Keratinocyte (primary cell): ENCODE data around the gene SLC7A6. TPM values are rescaled to one million over a fixed set of nuclear protein-coding genes. Genes with fewer than 3 reads are reported as not detected.

Experiments used
- DNase-seq: peaks from one replicate; pipeline ENCODE4 v3.0.0-alpha.2; 2011; ENCODE audit warnings: low read depth, missing footprints, low spot score
- FAIRE-seq: peaks from 2 replicates; lab custom pipeline; 2011; peaks lifted over from hg19 to GRCh38; lab: Jason Lieb, UNC
- H2AFZ ChIP-seq: 2 replicates; pipeline ENCODE4 v1.6.0; 2012; ENCODE audit warnings: low read length, control low read depth, inconsistent platforms; ENCODE audit not compliant: control insufficient read depth
- H3K27ac ChIP-seq: 2 replicates; pipeline ENCODE4 v1.5.1; 2011; ENCODE audit warnings: low read length; ENCODE audit not compliant: control insufficient read depth, insufficient read depth
- H3K27me3 ChIP-seq: 3 replicates; pipeline ENCODE4 v1.6.0; 2011; ENCODE audit warnings: low read length; ENCODE audit not compliant: control insufficient read depth, insufficient read depth; ENCODE audit errors: extremely low read depth
- H3K36me3 ChIP-seq, 2 experiments: 2 replicates in 1 of 2; 3 replicates in 1 of 2; pipeline ENCODE4 v1.5.1; 2011; ENCODE audit warnings: low read length in 2 of 2, mild to moderate bottlenecking in 1 of 2; ENCODE audit not compliant: control insufficient read depth in 2 of 2, insufficient read depth in 2 of 2; ENCODE audit errors: extremely low read depth in 1 of 2
- H3K4me1 ChIP-seq: 3 replicates; pipeline ENCODE4 v1.5.1; 2011; ENCODE audit warnings: low read length; ENCODE audit not compliant: control insufficient read depth, insufficient read depth; ENCODE audit errors: extremely low read depth
- H3K4me2 ChIP-seq: 3 replicates; pipeline ENCODE4 v1.6.0; 2011; ENCODE audit warnings: low read depth, low read length; ENCODE audit not compliant: control insufficient read depth, insufficient read depth; ENCODE audit errors: extremely low read depth
- H3K4me3 ChIP-seq, 3 experiments: fragments of 200-600 bp in 1 of 3; sonication (generic) in 1 of 3; 2 replicates in 2 of 3; 3 replicates in 1 of 3; pipeline ENCODE4 v1.5.1; 2011 to 2016; ENCODE audit warnings: low read length in 3 of 3, mild to moderate bottlenecking in 3 of 3, control low read depth in 2 of 3, inconsistent platforms in 1 of 3, low read depth in 1 of 3, mixed read lengths in 1 of 3, mixed run types in 1 of 3, moderate library complexity in 1 of 3; ENCODE audit not compliant: control insufficient read depth in 2 of 3, insufficient read depth in 2 of 3; ENCODE audit errors: extremely low read depth in 1 of 3
- H3K79me2 ChIP-seq: 2 replicates; pipeline ENCODE4 v1.6.0; 2012; ENCODE audit warnings: low read length; ENCODE audit not compliant: control insufficient read depth, insufficient read depth
- H3K9ac ChIP-seq: 3 replicates; pipeline ENCODE4 v1.6.0; 2011; ENCODE audit warnings: low read length; ENCODE audit not compliant: control insufficient read depth, insufficient read depth; ENCODE audit errors: extremely low read depth
- H3K9me1 ChIP-seq: 3 replicates; pipeline ENCODE4 v1.6.0; 2011; ENCODE audit warnings: low read length; ENCODE audit not compliant: control insufficient read depth, insufficient read depth; ENCODE audit errors: extremely low read depth
- H3K9me3 ChIP-seq: 2 replicates; pipeline ENCODE4 v1.5.1; 2012; ENCODE audit warnings: low read depth, low read length; ENCODE audit not compliant: control insufficient read depth
- H4K20me1 ChIP-seq: 3 replicates; pipeline ENCODE4 v1.6.0; 2011; ENCODE audit warnings: low read length; ENCODE audit not compliant: control insufficient read depth, insufficient read depth; ENCODE audit errors: extremely low read depth
- EZH2 ChIP-seq: IDR thresholded peaks from one replicate; pipeline ENCODE4 v1.6.1; 2012; ENCODE audit warnings: inconsistent platforms, mild to moderate bottlenecking, low read length, moderate library complexity
- dilution Hi-C: fragments of 300-500 bp; cut with MboI; formaldehyde crosslinking; loops from one replicate; pipeline ENCODE4 v1.7.0; 2020; ENCODE audit warnings: low sequenced_read_pairs; ENCODE audit not compliant: extremely low pct_ligation_motif_present
- polyA plus RNA-seq, 5 experiments: library from polyadenylated mRNA; depleted of rRNA in 3 of 5; stranded (reverse) in 3 of 5; stranded (forward) in 1 of 5; unstranded in 1 of 5; fragments of >200 nt; gene quantifications; 1 replicate in 1 of 5; 2 replicates in 3 of 5; 3 replicates in 1 of 5; pipeline versions ENCODE4 v1.2.1 to v1.2.3, GENCODE V29; 2011 to 2012; ENCODE audit warnings: missing spikeins in 2 of 5, low read depth in 1 of 5, low replicate concordance in 1 of 5
- TF ChIP-seq, protein P1 (sequence below), 3 experiments: IDR thresholded peaks in 1 of 3; conservative IDR thresholded peaks in 1 of 3; optimal IDR thresholded peaks in 1 of 3; 2 replicates in 2 of 3; 3 replicates in 1 of 3; pipeline versions ENCODE3 to v1.5.1; 2011; ENCODE audit warnings: low read length in 3 of 3, mild to moderate bottlenecking in 3 of 3, moderate library complexity in 2 of 3, control low read depth in 1 of 3, inconsistent platforms in 1 of 3; ENCODE audit not compliant: insufficient read depth in 2 of 3; ENCODE audit errors: extremely low read depth in 1 of 3

SLC7A6 gene
- polyA plus RNA-seq, 1 donor (not counting 4 experiments of a cell fraction or from before 2014, with no cell fraction given), result 43.4 TPM

DNA sequence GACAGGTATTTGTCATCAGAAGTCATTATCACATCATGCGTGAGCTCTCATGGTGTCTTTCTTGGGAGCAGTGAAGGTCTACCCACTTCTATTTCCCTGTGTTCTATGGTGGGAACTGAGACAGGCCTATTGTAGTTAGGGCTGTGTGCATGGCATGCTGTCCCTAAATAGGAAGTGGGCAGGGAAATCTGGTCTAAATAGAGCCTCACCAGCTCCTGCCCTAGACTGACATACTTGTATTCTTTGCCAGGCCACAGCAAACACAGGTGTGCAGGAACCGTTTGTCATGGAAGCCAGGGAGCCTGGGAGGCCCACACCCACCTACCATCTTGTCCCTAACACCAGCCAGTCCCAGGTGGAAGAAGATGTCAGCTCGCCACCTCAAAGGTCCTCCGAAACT is 10.1 kb downstream of the SLC7A6 start:
- FAIRE-seq (no peak), DNase-seq (no peak)
- Histone ChIP-seq H3K4me1 (peaks cover 43% of the 10 kb centered on the region), H2AFZ (no peak overlapping the region), H3K27me3 (no peaks in the 10 kb centered on the region), H3K4me2 (no peak overlapping the region), H3K36me3 (peaks cover 11 to 24% of the 10 kb centered on the region in 2 experiments), H3K9ac (no peak overlapping the region), H3K9me1 (peaks cover 18% of the 10 kb centered on the region), H3K4me3 (no peak overlapping the region), H4K20me1 (peaks cover 20% of the 10 kb centered on the region), H3K9me3 (no peaks in the 10 kb centered on the region), H3K79me2 (peaks cover 35% of the 10 kb centered on the region), H3K27ac (no peak overlapping the region)
- TF ChIP-seq, protein P1, sequence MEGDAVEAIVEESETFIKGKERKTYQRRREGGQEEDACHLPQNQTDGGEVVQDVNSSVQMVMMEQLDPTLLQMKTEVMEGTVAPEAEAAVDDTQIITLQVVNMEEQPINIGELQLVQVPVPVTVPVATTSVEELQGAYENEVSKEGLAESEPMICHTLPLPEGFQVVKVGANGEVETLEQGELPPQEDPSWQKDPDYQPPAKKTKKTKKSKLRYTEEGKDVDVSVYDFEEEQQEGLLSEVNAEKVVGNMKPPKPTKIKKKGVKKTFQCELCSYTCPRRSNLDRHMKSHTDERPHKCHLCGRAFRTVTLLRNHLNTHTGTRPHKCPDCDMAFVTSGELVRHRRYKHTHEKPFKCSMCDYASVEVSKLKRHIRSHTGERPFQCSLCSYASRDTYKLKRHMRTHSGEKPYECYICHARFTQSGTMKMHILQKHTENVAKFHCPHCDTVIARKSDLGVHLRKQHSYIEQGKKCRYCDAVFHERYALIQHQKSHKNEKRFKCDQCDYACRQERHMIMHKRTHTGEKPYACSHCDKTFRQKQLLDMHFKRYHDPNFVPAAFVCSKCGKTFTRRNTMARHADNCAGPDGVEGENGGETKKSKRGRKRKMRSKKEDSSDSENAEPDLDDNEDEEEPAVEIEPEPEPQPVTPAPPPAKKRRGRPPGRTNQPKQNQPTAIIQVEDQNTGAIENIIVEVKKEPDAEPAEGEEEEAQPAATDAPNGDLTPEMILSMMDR (optimal IDR thresholded peaks at IDR 0.05 in 1 of 3, IDR thresholded peaks at IDR 0.05 in 1 of 3, conservative IDR thresholded peaks at IDR 0.05 in 1 of 3; ENCODE audit: extremely low read depth in 1 of 3, insufficient read depth in 2 of 3, low read length in 3 of 3), result no peak
- no peak for TF ChIP-seq EZH2
- dilution Hi-C loops, result no loop called here

DNA sequence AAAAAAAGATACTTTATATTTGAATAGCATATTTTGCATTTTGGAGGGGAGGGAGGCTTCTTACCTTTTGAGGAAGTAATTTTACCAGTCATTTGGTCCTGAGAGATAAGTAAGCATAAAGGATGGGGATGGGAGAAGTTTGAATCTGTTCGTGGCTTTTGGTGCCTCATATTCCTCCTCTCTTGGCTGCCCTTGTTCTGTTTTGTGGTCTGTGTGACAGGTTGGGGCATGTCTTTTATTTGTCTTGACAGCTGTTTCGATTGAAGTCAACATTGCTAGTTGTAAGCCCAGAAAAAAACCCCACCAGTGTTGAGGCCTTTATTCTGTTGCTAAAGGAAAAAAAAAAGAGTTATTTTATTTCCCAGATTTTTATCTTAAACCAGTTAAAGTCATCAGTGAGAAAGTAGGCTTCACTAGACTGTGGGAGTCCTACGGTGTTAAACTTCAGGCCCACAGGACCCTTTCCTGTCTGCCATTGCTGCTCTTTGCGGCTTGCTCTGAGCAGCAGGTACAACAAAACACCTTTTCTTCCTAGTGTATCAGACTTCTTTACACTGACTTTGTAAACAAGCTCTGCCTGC is 11.4 kb downstream of the SLC7A6 start:
- Histone ChIP-seq H3K9ac (no peak overlapping the region), H3K9me3 (no peaks in the 10 kb centered on the region), H3K27ac (no peak overlapping the region), H3K4me3 (no peak overlapping the region), H2AFZ (no peak overlapping the region), H4K20me1 (peaks cover 20% of the 10 kb centered on the region), H3K9me1 (peaks cover 18% of the 10 kb centered on the region), H3K4me2 (peak overlapping the region; percentile 14), H3K79me2 (peaks cover 27% of the 10 kb centered on the region), H3K27me3 (no peaks in the 10 kb centered on the region), H3K4me1 (peaks cover 43% of the 10 kb centered on the region), H3K36me3 (peaks cover 14 to 23% of the 10 kb centered on the region in 2 experiments)
- FAIRE-seq, result peak; percentile 66
- DNase-seq, result no peak
- dilution Hi-C loops, result no loop called here
- TF ChIP-seq, protein P1 (optimal IDR thresholded peaks at IDR 0.05 in 1 of 3, IDR thresholded peaks at IDR 0.05 in 1 of 3, conservative IDR thresholded peaks at IDR 0.05 in 1 of 3; ENCODE audit: extremely low read depth in 1 of 3, insufficient read depth in 2 of 3, low read length in 3 of 3), result no peak
- no peak for TF ChIP-seq EZH2
